Choroid plexus epithelial cell (primary cell): ENCODE data around the gene CCL14.
"Not testable (repeated sequence)": the region's sequence is repeated elsewhere in the genome, so short reads cannot be mapped to it uniquely, and the experiment has no call there.

Source experiments
- DNase-seq: peaks from one replicate; pipeline ENCODE4 v3.0.0-alpha.2; 2010; ENCODE audit warnings: low read depth
- H3K4me3 ChIP-seq: 2 replicates; pipeline ENCODE4 v1.5.1; 2011; ENCODE audit warnings: low read depth, mild to moderate bottlenecking, control low read depth, low read length, moderate library complexity
- CTCF ChIP-seq: conservative IDR thresholded peaks from 2 replicates; pipeline ENCODE4 v1.5.1; 2011; ENCODE audit warnings: low read depth, mild to moderate bottlenecking, control low read depth, inconsistent platforms, low read length, moderate library complexity

CCL14 gene

DNA sequence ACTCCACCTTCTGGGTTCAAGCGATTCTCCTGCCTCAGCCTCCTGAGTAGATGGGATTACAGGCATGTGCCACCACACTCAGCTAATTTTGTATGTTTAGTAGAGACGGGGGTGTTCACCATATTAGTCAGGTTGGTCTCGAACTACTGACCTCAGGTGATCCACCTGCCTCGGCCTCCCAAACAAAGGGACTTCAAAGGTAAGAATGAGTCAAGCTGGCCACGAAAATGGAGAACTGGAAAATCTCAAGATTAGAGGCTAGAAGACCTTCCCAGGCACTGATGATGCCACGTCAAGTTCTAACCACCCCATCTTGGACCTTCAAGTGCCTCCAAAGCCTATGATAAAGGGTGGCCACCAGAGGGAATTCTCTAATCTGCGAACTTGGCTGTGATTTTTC lies 16.1 kb upstream of the CCL14 start:
- no peak for TF ChIP-seq CTCF
- DNase-seq: no peak
- H3K4me3 ChIP-seq: no peak overlapping the region

DNA sequence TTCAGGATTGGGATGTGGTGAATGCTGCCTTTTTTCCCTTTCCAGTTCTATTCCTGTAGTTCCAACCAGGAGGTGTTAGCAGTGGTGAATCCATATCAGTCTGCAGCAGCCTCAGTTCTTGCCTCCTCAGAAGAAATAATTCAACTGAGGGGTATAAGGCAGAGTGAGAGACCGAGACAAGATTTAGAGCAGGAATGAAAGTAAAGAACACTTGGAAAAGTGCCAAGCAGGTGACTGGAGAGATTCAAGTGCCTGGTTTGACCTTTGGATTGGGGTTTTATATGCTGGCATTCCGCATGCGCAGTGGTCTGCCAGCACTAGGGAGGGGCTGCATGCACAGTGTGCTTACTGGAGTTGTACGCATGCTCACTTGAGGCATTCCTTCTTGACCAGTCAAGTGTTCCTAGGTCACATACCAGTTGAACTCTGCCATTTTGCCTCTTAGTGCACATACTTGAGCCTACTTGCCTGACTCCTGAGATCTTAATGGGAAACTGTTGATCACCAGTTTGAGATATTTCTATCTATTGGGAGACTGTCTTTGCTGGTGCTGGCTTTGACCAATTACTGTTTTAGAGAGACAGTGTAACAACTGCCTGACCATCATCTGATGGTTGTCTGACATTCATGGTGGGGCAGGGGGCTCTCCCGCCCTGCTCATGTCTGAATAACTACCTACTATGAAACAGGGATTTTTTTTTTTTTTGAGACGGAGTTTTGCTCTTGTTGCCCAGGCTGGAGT lies 15.5 kb upstream of the CCL14 start:
- no peak for TF ChIP-seq CTCF
- no peak for DNase-seq
- no peak overlapping the region for H3K4me3 ChIP-seq

DNA sequence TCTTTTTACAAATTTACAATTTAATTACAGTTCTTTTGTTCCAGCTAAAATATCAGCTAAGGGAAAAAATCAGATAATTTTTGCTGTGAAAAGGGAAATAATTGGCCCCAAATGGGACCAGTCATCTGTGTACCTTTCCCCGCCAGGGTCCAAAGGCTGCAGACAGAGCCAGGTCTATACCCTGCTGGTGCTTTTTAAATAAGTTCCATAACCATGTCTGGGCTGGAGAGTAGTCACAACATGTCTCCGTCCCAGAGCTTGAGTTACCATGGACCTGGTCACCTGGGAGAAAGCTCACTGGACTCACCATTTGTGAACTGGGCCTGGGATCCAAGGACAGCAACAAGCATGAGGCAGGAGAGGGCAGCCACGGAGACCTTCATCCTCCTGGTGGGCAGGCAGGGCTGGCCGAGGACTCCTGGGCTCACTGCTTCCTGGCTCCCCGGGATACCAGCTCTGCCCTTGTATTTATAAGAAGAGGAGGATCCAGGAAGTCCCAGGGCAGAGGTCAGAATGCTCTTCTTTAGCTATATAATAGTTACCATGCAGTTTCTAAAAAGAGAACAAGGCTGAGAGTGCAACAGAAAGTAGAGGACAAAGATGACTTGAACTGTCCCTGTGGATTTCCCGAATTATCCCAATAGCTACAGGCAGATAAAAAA lies 14.7 kb upstream of the CCL14 start, which contains the start of gene CCL15:
Gene CCL15 (minus strand): TSS at position 444 of the 662 bp plus-strand sequence. CDS start 61 bp downstream, at position 383.
- no peak for DNase-seq
- no peak within 1 kb of the TSS for H3K4me3 ChIP-seq
- no peak for TF ChIP-seq CTCF

DNA sequence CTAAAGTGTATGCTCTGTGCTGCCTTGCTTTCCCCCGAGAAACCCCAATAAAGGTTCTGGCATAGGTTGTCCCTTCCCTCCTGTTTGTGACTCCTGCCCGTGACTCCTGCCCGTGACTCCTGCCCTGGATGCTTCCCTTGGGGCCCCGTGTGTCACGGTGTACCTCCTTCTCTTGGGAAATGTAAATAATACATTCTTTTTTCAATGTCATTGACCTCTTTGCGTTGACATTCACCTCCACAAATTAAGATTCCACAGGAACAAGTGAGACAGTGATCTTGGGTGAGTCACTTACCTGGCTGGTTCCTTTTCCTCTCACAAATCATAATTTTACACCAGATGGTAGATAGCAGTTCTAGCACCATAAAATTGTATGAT lies 14.2 kb upstream of the CCL14 start:
- DNase-seq: no peak
- no peak for TF ChIP-seq CTCF
- no peak overlapping the region for H3K4me3 ChIP-seq

GRCh38 chr17:35998756-35999155 lies 12.2 kb upstream of the CCL14 start:
- H3K4me3 ChIP-seq: no peak overlapping the region
- TF ChIP-seq CTCF: no peak
- DNase-seq: no peak

DNA sequence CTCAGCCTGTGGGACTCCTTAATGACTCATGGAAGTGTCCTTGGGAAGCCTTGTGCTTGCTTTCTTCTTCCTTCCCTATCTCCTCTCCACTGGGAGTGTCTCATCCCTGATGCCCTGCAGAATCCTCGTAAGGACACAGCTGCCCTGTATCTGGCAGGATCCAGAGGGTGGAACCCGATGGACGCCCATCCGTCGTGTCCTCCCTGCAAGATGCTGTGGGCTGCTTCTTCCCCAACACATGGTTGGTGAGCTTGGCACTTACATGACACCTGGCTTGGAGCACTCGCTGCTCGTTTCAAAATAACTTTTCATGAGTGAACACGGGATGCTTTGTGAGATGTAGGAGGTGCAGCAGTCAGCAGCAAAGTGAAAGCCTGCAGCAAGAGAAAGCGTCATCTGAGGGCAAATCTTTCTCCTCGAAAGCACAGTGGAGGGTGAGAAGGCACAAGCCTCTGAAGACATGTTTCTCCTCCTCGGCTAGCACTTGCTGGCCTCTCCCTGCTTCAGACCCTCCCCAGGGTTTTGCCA lies 11.6 kb upstream of the CCL14 start:
- no peak for DNase-seq
- no peak for TF ChIP-seq CTCF
- H3K4me3 ChIP-seq: no peak overlapping the region

DNA sequence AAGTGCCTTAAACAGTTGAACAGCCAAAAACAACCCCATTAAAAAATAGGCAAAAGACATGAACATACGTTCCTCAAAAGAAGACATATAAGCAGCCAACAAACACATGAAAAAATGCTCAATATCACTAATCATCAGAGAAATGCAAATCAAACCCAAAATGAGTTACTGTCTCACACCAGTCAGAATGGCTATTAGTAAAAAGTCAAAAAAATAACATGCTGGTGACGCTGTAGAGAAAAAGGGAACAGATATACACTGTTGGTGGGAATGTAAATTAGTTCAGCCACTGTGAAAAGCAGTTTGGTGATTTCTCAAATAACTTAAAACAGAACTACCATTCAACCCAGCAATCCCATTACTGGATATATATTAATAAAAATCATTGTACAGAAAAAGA lies 8.8 kb upstream of the CCL14 start:
- H3K4me3 ChIP-seq, DNase-seq: not testable (repeated sequence)
